Activated naive CD4-positive, alpha-beta T cell treated with anti-CD3 and anti-CD28 coated beads, Interleukin-2, amount 50 U/mL, for 16 hours (primary cell): ENCODE measurements around the gene MAD2L1BP.
"Not testable (repeated sequence)": the region's sequence is repeated elsewhere in the genome, so short reads cannot be mapped to it uniquely, and the experiment has no call there.

Experiments
- DNase-seq: peaks from one replicate; pipeline ENCODE4 v3.0.0-alpha.2; 2020

The MAD2L1BP gene, protein sequence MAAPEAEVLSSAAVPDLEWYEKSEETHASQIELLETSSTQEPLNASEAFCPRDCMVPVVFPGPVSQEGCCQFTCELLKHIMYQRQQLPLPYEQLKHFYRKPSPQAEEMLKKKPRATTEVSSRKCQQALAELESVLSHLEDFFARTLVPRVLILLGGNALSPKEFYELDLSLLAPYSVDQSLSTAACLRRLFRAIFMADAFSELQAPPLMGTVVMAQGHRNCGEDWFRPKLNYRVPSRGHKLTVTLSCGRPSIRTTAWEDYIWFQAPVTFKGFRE

DNA sequence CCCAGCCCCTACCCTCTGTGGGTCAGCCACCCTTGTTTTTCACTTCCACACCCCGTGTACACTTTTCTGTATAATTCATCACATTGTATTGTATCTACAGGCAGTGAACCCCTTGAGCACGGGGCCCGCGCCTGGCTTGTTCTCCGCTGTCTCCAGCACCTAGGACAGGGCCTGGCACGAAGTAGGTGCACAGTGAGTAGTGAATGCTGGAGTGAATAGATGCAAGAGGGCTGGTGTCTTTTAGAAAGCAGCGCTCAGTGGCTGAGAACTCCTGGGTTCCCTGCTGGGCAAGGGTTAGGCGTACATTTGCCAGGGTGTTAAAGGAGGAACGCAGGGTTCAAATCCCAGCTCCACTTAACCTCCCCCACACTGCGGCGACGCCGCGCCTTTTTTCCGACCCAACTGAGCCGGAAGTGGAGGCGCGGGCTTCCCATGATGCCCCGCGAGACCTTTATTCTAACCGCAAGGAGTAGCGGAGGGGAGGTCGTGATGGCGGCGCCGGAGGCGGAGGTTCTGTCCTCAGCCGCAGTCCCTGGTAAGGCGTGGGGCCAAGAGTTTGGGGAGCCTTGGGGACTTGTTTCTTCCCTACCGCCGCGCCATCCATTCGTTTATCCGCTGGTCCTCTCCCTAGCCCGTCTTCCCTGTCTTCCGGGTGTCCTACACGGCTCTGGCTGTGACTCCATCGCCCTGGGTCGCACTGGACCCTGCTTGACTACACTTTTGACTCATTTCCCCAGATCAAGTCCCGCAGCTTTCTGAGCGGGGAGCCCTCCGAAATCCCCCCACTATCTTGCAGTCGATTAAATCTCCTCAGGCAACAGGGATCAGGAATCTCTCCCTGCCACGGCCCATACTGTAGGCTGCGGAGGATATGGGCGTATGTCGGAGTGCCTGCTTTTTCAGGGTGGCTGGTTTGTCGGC is at the start of gene MAD2L1BP:
Gene MAD2L1BP, plus strand, starts transcription at position 454 of the 921 bp plus-strand sequence. Its CDS starts 36 bp downstream, at position 490.
- DNase-seq, result peak; percentile 88

DNA sequence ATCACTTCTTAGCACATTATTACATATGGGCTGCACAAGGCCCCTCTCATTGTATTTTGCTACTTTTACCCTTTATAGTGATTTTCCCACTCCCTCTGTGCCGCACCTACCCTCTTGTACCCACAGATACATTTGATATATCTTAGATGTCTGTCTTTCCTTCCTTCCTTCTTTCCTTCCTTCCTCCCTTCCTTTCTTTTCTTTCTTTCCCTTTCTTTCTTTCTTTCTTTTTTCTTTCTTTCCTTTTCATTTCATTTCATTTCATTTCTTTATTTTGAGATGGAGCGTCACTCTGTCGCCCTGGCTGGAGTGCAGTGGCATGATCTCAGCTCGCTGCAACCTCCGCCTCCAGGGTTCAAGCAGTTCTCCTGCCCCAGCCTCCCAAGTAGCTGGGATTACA is 47.4 kb upstream of the MAD2L1BP start:
- DNase-seq, result no peak

DNA sequence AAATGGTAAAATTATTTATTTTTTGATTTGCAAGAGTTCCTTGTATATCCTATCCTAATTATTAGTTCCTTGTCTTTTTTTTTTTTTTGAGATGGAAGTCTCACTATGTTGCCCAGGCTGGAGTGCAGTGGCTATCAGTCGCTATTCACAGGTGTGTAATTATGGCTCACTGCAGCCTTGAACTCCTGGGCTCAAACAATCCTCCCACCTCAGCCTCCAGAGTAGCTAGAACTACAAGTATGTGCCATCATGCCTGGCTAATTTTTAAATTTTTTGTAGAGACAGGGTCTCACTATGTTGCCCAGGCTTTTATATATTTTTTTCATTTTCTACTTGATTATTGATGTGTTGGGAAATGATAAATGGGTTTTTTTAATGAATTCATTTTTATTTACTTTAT is 46.1 kb upstream of the MAD2L1BP start:
- DNase-seq, result not testable (repeated sequence)

DNA sequence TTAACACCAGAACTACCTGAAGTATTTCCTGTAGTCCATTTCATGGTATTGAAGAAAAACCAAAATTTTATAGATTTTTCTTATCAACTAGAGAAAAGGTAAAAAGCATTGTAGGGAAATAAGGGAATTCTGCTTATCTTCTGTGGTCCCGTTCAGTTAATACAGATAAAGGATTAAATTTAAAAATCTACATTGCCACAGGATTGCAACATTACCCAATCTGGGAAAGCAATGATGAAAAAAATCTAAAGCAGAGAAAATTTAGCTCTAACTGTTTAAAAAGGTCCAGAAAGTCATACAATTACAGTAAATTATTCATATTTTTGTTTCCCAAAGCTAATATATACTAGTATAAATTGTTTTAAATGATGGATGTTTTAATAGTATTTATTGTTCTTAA is 41.7 kb upstream of the MAD2L1BP start:
- no peak for DNase-seq

DNA sequence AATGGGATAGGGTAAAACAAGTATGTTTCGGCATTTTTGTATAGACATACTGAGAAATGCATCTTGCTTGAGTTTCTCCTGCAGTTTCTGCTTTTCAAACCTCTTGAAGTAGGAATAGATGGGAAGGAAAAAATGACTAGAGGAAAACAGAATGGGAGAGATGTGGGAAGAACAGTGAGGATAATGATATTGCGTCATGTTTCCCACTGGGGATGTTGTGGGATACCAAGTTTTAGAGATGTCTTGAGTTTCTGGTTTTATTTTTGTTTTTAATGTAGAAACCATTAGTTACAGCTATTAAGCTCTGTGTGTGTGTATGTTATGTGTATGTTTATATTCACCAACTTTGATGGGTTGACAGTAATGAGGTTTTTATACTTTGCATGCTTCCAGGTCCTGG is 35.0 kb upstream of the MAD2L1BP start:
- no peak for DNase-seq

DNA sequence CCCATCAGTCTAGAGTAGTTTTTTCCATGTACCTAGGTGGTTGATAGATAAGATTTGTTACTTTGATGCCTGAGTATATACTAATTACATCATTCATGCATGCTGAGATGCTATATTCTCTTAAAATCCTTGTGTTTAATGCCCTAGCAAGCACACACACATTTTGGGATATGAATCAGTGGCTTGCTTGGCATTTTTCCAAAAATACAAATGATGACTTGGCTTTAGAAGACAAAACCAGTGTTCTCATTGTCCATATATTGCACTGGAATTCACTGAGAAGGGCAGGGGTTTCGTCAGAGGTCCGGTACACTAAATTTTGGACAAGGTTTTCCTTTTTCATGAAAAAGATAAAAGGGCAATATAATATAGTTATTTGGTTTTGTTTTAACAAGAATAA is 31.5 kb upstream of the MAD2L1BP start:
- DNase-seq, result no peak

DNA sequence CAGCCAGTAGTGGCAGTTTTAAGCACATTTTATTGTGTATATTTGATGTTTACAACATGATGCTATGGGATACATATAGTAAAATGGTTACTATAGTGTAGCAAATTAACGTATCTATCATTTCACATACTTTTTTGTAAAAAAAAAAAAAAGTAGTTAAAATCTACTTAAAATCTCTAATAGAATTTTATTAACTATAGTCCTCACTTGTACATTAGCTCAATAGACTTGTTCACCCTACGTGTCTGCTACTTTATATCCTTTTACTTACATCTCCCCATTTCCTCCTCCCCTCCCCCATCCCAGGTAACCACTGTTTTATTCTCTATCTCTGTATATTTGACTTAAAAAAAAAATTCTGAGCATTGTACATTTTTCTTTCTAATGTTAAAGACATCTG is 29.6 kb upstream of the MAD2L1BP start:
- no peak for DNase-seq

DNA sequence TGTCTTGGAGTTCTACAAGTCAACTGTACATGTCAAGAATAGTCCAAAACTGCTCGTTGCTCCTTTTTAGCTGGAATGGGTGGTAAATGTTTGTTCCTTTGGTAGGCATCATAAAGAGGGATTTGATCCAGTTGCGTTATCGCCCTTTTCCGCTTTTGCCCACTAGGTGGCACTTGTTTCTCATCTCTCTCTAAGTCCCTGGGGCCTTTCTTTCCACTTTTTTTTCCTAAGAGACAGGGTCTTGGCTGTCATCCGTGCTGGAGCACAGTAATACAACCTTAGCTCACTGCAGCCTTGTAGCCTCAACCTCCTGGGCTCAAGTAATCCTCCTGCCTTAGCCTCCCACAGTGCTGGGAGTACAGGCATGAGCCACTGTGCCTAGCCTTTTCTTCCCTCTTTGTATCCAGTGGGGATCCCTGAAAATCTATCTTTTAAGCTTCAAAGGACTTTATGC is 27.3 kb upstream of the MAD2L1BP start:
- DNase-seq, result peak; percentile 59

DNA sequence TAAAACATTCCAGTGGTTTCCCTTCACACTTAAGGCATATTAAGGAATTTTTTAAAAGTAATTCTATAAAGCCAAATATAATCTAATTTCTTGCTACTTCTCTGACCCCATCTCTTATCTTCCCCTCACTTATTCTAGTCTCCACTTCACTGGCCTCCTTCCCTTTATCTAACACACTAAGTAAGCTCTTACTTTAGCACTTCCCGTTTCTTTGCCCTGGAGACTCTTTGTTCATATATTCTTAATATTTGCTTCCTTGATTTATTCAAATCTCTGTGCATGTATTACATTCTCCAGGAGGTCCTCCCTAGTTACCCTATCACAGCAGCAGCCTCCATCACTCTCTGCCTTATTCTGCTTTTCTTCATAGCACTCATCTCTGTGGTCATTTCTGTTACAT is 26.8 kb upstream of the MAD2L1BP start:
- DNase-seq, result no peak

DNA sequence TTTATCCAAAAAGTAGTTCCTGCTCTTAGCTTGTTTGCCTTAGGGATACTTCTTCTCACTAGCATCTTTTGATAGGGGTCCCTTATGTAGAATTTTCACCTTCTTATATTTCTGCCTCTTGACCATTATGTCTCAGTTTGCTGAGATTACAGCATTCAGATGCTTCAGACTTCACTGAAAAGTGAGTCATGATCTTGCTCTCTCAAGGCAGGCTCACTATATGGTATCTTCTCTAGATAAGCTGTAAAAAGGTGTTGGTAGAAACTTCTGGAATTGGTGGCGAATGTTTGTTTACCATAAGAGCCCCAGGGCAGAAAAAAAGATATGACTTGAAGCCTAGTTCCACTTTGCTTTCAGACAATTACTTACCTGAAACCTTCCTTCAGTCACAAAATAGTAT is 26.2 kb upstream of the MAD2L1BP start:
- no peak for DNase-seq

DNA sequence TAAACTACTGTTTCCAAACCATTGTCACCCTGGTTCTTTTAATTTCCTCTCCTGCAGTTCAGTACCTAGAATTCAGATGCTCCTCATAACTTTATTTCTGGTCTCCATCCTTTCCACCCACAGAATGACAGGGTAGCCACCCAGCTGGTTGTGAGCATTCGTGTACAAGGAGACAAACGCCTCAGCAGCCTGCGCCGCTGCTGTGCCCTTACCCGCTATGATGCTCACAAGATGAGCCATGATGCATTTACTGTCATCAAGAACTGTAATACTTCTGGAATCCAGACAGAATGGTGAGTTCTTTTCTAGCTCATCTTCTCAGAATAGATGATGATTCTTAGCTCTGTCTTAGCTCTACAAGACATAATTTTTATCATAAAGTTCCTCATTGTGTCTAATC is 25.2 kb upstream of the MAD2L1BP start:
- DNase-seq, result no peak

DNA sequence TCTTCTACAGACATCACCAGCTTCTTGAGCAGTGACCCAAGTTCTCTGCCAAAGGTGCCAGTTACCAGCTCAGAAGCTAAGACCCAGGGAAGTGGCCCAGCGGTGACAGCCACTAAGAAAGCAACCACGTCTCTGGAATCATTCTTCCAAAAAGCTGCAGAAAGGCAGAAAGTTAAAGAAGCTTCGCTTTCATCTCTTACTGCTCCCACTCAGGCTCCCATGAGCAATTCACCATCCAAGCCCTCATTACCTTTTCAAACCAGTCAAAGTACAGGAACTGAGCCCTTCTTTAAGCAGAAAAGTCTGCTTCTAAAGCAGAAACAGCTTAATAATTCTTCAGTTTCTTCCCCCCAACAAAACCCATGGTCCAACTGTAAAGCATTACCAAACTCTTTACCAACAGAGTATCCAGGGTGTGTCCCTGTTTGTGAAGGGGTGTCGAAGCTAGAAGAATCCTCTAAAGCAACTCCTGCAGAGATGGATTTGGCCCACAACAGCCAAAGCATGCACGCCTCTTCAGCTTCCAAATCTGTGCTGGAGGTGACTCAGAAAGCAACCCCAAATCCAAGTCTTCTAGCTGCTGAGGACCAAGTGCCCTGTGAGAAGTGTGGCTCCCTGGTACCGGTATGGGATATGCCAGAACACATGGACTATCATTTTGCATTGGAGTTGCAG is 21.8 kb upstream of the MAD2L1BP start:
- DNase-seq, result no peak

DNA sequence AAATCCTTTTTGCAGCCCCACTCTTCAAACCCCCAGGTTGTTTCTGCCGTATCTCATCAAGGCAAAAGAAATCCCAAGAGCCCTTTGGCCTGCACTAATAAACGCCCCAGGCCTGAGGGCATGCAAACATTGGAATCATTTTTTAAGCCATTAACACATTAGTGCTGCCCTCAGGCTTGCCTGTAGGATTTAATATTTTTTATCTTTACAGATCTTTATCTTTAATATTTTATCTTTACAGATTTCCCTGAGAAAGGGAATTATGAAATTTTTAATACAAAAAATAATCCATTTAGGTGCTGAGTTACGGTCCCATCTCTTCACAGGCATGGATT is 21.3 kb upstream of the MAD2L1BP start:
- DNase-seq, result no peak

DNA sequence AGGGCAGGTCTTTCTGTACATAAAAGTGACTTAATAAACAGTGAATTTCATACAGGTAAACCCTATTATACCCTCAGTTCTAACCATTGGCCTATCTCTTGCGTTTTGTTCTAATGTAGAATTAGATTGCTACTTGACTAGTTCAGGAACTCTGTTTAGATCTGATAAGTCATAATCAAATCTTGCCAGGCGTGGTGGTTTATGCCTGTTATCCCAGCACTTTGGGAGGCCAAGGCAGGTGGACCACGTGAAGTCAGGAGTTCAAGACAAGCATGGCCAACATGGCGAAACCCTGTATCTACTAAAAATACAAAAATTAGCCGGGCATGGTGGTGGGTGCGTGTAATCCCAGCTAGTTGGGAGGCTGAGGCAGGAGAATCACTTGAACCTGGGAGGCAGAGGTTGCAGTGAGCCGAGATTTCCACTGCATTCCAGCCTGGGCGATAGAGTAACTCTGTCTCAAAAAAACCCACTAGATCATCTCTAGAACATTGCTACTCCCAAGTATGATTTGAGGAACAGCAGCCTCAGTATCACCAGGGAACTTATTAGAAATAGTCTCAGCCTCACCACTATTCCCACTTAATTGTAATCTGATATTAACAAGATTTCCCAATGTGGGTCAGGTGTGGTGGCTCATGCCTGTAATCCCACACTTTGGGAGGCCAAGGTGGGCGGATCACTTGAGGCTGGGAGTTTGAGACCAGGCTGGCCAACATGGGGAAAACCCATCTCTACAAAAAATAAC is 18.7 kb upstream of the MAD2L1BP start:
- no peak for DNase-seq

DNA sequence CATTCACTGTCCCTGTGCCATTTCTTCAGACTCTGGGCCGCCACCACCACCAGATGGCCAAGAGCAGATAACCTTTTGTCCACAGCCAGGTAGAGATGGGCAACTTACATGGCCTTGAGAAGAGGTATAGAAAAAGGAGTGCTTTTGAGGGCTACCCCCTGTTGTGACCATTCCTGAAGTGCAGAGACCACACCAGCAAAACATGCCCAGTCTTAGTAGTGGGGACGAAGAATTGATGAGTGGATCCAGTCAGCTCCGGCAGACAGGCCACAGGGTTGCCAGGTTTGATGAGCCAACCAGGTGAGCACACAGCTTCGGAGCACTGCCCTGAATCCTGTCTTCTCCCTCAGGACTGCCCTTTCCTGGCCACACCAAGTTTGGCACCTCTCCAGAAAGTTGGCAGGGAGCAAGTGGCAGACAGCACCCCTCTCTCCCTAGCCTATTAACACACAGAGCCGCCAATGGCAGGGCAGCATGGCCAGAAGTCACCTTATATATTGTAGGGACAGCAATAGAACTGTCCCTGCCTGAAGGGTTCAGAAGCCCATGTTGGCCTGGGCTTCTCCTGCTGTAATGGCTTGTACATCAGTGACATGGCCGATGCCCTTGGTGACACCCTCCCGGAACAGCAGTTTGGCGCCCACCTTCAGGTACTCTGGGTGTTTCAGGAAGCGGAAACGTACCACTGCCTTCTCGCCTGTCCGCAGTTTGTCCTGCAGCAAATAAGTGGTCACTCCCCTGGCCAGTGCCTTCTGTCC is 14.4 kb upstream of the MAD2L1BP start:
- no peak for DNase-seq

DNA sequence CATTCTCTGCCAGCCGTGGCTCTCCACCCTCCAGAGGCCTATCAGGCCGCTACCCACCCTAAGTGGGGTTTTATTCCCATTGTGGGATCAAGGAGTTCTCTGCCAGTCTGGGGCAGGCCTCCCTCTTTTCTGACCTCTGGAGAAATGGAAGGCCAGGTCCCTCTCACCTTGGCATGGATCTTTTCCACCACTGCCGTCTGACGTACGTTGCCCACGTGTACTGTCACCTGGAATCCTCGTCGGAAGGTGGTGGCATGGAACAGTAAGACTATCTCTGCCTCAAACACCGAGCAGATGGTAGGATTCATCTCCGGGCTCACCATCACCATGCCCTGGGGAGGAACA is 13.8 kb upstream of the MAD2L1BP start:
- no peak for DNase-seq

DNA sequence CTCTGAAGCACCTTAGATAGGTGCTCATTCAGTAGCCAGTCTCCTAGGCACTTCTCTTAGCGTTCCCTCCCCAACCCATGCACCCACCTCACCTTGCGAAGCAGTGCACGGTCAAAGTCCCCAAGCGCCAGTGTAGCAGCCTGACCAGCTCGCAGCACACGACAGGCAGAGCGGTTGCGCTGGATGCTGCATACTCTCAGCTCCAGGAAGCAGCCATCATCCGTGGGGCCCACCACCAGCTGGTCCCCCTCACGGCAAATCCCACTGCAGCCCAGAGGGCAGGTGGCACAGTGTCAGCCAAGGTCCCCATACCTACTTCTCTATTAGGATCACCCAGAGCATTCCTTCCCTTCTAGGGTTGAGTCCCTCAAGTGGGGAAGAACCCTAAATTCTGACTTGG is 13.1 kb upstream of the MAD2L1BP start:
- DNase-seq, result no peak

DNA sequence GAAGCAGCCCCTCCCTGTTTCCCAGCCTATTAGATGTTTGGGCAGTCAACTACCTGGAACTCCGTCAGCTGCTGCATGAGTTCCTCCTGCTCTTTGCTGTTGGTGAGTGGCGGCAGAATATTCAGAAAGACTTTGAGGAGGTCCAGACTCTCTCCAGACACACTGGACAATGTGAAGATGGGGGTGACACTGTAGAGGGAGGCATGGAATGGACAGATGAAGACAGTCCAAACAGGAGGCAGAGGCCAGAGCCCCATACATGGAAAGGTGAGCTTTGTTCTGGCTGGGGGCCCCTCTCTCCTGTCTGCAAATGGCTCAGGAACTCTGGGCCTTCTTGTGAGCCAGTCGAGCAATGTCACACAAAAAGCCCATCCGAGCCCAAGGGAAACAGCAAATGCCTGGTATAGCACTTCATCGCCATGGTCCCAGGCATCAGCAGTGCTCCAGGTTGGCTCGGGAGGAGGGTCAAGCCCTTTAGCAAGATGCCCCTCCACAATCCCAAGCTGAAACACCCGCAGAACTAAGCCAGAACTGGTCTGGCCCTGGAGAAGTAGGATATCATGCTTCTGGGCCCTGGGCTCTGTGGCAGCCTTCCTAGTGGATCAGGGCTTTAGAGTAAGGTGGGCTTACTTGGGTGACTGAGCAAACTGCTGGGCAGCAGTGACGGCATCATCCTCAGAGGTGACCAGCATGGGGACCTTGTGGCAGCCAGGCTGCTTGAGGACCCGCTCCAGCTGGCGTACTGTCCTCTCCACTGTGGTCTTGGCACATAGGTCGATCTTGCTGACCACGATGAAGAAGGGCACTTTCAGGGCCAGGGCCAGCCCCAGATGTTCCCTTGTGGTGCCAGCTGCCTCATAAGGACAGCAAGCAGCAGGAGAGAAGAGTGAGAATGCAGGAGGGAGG is 11.5 kb upstream of the MAD2L1BP start:
- no peak for DNase-seq

DNA sequence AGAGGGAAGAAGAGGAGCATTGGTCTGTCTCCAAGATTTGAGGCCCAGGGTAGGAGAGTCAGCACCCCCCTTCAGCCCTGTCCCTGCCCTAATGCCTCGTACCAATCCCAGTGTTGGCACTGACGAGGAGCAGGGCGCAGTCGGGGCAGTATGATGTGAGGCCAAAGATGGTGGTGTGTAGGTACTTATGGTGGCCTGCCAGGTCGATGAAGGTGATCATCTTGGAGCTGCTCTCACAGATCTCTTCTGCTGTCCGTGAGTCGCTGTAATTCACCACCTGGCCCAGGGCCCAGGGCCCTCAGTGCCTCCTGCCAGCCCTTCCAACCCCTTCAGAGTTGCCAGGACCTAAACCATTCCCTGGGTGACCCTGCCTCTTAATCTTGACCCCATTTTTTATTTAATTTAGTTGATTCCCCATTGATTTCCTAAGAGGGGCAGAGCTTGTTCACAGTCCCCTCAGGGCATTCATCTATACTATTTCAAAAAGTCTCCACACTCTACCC is 10.8 kb upstream of the MAD2L1BP start:
- DNase-seq, result no peak

DNA sequence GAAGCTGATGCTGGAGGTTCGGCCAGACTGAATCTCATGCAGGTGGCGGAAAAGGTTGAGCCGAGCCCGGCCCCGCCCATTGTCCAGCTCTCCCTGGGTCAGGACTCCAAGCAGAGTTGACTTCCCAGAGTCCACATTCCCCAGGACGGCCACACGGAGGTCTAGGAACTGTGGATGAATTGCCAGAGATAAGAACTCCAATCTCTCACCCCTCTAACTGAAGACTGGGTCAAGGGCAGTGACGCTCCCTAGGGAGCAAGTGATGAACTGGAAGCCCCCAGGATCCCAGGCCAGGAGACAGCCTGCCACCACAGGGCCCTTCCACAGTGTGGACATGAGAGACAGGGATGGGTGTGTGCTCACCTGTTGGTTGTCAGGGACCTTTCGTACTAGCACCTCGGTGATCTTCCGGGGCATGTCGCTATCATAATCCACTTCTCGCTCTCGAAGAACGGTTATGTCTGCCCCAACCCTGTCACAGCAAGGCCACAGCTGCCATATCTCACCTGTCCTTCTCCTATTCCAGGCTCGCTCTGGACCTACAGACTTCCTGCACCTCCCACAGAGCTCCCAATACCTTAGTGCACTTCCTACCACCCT is 10.1 kb upstream of the MAD2L1BP start:
- DNase-seq, result no peak
